ENCODE measurements around the gene KYNU.

The KYNU gene

GRCh38 chr2:142973822-142974207, 96.4 kb downstream of the KYNU start:
- no peak overlapping the region for H3K4me3 ChIP-seq (ENCODE audit: low read length)
- no peak overlapping the region for H3K4me2 ChIP-seq (ENCODE audit: low read length)

DNA sequence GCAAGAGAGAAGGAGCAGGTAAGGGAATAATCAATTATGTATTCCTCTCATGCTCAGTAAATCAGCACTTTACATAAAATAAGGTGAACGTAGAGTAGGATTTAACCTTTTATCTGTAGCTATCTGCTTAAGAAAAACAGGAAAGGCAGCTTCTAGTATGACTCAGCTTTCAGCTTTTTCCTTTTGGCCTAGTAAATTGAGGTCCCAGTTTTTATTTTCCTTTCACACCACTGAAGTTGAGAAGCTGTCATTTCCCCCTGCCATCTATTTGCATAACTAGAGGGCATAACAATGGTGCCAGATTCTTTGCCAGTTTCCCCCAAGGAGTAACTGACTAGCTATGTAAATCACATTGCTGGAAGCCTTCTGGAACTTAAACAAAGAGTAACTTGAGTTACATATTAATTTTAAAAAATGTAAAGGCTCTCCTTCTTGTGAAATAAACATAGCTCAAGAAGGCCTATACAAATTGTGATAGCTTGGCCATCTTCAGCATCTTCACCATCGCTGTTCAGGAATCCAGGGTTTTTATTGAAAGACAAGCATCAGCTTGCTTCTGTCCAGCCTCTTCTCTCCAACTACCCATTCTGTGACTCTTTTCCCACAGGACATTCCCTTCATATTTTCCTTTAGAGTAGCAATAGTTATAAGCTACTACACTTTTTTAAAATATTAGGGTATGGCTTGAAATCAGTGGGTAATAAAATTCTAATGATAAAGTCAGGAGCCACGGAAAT, 97.0 kb downstream of the KYNU start:
- H3K4me1 ChIP-seq (ENCODE audit: control insufficient read depth, low read length) = peaks cover 36% of the 10 kb centered on the region
- no peaks in the 10 kb centered on the region for H3K9me3 ChIP-seq (ENCODE audit: control insufficient read depth, insufficient read depth, low read length)
- no peaks in the 10 kb centered on the region for H3K79me2 ChIP-seq (ENCODE audit: control insufficient read depth, low read length)
- TF ChIP-seq CTCF (IDR thresholded peaks at IDR 0.05; ENCODE audit: low read depth, low read length, poor library complexity, severe bottlenecking) (no peak), EZH2phosphoT487 (IDR thresholded peaks at IDR 0.05; ENCODE audit: borderline replicate concordance, low read length) (no peak)
- no peak overlapping the region for H3K4me2 ChIP-seq (ENCODE audit: low read length)
- no peak overlapping the region for H3K4me3 ChIP-seq (ENCODE audit: low read length)
- no peaks in the 10 kb centered on the region for H3K27me3 ChIP-seq (ENCODE audit: control insufficient read depth, low read length)
- H4K20me1 ChIP-seq (ENCODE audit: control insufficient read depth, insufficient read depth, low read depth, low read length) = no peaks in the 10 kb centered on the region
- H3F3A ChIP-seq (ENCODE audit: control insufficient read depth, insufficient read depth) = no peaks in the 10 kb centered on the region
- no peaks in the 10 kb centered on the region for H3K36me3 ChIP-seq (ENCODE audit: control insufficient read depth, low read length)
- no peak overlapping the region for H3K27ac ChIP-seq (ENCODE audit: low read depth, low read length)
- no peaks in the 10 kb centered on the region for H3K9me2 ChIP-seq (replicated peaks; ENCODE audit: control insufficient read depth, low read length)

More at GRCh38 chr2:142973822-142974207, 96.4 kb downstream of the KYNU start:
- no peaks in the 10 kb centered on the region for H3K36me3 ChIP-seq (ENCODE audit: control insufficient read depth, low read length)
- no peaks in the 10 kb centered on the region for H3K27me3 ChIP-seq (ENCODE audit: control insufficient read depth, low read length)
- H4K20me1 ChIP-seq (ENCODE audit: control insufficient read depth, insufficient read depth, low read depth, low read length) = no peaks in the 10 kb centered on the region
- H3K9me2 ChIP-seq (replicated peaks; ENCODE audit: control insufficient read depth, low read length) = no peaks in the 10 kb centered on the region
- no peak overlapping the region for H3K27ac ChIP-seq (ENCODE audit: low read depth, low read length)
- no peak for TF ChIP-seq CTCF (IDR thresholded peaks at IDR 0.05; ENCODE audit: low read depth, low read length, poor library complexity, severe bottlenecking)
- no peak for TF ChIP-seq EZH2phosphoT487 (IDR thresholded peaks at IDR 0.05; ENCODE audit: borderline replicate concordance, low read length)
- no peaks in the 10 kb centered on the region for H3K9me3 ChIP-seq (ENCODE audit: control insufficient read depth, insufficient read depth, low read length)
- no peaks in the 10 kb centered on the region for H3K79me2 ChIP-seq (ENCODE audit: control insufficient read depth, low read length)
- no peaks in the 10 kb centered on the region for H3F3A ChIP-seq (ENCODE audit: control insufficient read depth, insufficient read depth)
- peaks cover 29% of the 10 kb centered on the region for H3K4me1 ChIP-seq (ENCODE audit: control insufficient read depth, low read length)

- Histone ChIP-seq H3F3A (ENCODE audit: control insufficient read depth, insufficient read depth) (no peaks in the 10 kb centered on the region), H3K27me3 (ENCODE audit: control insufficient read depth, low read length) (no peaks in the 10 kb centered on the region), H3K4me2 (ENCODE audit: low read length) (no peak overlapping the region), H3K79me2 (ENCODE audit: control insufficient read depth, low read length) (no peaks in the 10 kb centered on the region), H3K4me3 (ENCODE audit: low read length) (no peak overlapping the region), H3K9me3 (ENCODE audit: control insufficient read depth, insufficient read depth, low read length) (no peaks in the 10 kb centered on the region), H3K36me3 (ENCODE audit: control insufficient read depth, low read length) (no peaks in the 10 kb centered on the region), H3K4me1 (ENCODE audit: control insufficient read depth, low read length) (peaks cover 43% of the 10 kb centered on the region), H4K20me1 (ENCODE audit: control insufficient read depth, insufficient read depth, low read depth, low read length) (no peaks in the 10 kb centered on the region), H3K27ac (ENCODE audit: low read depth, low read length) (no peak overlapping the region), H3K9me2 (replicated peaks; ENCODE audit: control insufficient read depth, low read length) (no peaks in the 10 kb centered on the region)
- TF ChIP-seq EZH2phosphoT487 (IDR thresholded peaks at IDR 0.05; ENCODE audit: borderline replicate concordance, low read length) (no peak), CTCF (IDR thresholded peaks at IDR 0.05; ENCODE audit: low read depth, low read length, poor library complexity, severe bottlenecking) (no peak)
Measured at GRCh38 chr2:142975239-142975638, 97.8 kb downstream of the KYNU start.
